Activated T-helper 9 cell treated with anti-CD3 and anti-CD28 coated beads, Interleukin-2, amount 50 U/mL, for 16 hours (primary cell): Measurements from ENCODE around the gene ZNF772.
A peak's percentile ranks its signal among the peaks of the same experiment; 100 is the strongest.

Source experiments
- DNase-seq: peaks from one replicate; pipeline ENCODE4 v3.0.0-alpha.2; 2020; ENCODE audit warnings: low read depth

ZNF772 gene

DNA sequence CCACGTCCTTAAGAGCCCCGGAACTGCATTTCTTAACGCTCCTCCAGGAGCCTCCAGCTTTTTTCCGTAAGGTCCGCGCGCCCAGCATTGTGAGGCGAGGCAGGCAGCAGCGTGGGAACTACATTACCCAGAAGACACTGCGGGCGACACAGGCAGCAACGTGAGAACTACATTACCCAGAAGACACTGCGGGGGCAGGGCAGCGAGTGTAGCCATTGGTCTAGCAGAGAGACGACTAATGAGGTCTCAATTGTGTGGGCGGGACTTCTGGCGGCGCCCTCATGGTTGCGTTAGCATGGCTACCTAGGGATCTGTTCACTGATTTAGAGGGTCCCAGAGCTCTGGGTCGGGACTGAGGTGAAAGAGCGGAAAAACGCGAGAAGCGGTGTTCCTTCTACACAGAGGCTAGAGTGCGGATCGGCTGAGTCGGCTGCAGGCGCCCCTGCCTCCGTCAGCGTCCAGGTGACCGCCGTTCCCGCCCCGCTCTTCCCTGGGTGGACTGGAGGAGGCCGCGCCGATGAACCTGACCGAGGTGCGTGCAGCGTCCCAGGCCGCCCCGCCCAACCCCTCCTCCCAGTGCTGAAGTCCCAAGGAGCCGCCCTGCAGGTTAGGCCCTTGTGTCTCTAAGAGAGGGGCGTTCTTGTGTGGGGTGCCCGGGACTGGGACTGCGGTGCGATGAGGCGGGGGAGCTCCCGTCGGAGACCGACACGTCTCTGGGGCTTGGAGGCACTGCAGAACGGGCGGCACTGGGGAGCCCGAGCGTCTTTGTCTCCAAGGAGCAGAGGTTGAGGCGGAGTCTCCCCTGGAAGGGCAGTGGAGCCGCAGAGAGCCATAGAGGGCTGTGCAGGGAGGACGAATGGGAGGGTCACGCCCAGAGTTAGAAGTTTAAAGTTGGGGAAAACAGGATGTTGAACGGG, 42.0 kb downstream of the ZNF772 start, which contains the start of gene ZNF749:
Gene ZNF749 (plus strand): TSS at position 264 of the 917 bp plus-strand sequence. CDS start 254 bp downstream, at position 518.
- peak; percentile 92 for DNase-seq

DNA sequence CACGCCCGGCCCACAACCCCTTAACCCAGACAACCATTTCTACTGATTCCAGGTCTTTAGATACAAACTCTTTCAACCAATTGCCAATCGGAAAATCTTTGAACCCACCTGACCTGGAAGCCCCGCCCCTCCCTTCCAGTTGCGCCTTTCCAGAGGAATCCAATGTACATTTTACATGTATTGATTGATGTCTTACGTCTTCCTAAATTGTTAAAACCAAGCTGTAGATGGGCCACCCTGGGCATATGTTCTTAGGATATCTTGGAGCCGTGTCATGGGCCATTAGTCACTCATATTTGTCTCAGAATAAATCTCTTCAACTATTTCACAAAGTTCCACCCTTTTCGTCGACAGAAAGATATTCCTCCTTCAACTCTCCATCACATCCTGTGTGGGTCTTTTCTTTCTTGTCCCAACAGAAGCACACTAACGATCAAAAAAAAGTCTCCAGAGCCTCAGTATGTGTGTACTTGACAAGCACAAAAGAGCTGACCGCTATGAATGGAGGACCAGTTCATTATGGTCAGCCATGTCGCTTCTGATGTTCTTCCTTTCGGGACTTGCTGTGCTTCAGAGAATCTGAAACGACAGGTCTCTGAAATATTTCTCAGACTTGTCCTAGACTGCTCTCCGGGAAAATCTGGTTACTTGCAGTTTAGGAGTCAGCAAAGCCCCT, 42.8 kb downstream of the ZNF772 start:
- no peak for DNase-seq

GRCh38 chr19:57421037-57421436, 56.3 kb downstream of the ZNF772 start:
- DNase-seq: no peak

DNA sequence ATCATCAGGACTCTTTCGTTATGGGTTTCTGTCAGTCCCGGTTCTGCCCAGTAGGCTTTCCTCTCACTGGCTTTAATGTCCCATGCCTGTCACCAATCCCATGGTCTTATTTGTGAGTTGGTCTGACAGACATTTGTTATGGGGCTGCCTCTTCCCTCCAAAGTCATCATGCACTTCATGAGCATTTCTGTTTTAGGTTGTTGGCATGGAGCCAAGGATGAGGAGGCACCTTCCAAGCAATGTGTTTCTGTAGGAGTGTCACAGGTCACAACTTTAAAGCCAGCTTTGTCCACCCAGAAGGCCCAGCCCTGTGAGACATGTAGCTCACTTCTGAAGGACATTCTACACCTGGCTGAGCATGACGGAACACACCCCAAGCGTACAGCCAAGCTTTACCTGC, 57.9 kb downstream of the ZNF772 start:
- DNase-seq: no peak
